Non-pigmented ciliary epithelial cell (primary cell): ENCODE results near the gene IL9.

Experiments
- DNase-seq: peaks from one replicate; pipeline ENCODE4 v3.0.0-alpha.2; 2010; ENCODE audit warnings: low read depth

Gene IL9

GRCh38 chr5:135895474-135896006 is at the start of gene IL9:
Gene IL9 (minus strand): TSS chr5:135895841. CDS start chr5:135895816, 25 bp downstream.
- no peak for DNase-seq

GRCh38 chr5:135944967-135945560 is 49.4 kb upstream of the IL9 start:
- DNase-seq = peak; percentile 67

- DNase-seq = no peak
Observed at GRCh38 chr5:135944564-135944963, 48.9 kb upstream of the IL9 start.

- DNase-seq = no peak
Observed at GRCh38 chr5:135942202-135942771, 46.6 kb upstream of the IL9 start.

- DNase-seq = no peak
Observed at GRCh38 chr5:135941711-135942110, 46.1 kb upstream of the IL9 start.

GRCh38 chr5:135937245-135937911 is 41.7 kb upstream of the IL9 start:
- DNase-seq = no peak

- DNase-seq = peak; percentile 8
Observed at GRCh38 chr5:135934939-135935338, 39.3 kb upstream of the IL9 start.

- no peak for DNase-seq
Observed at GRCh38 chr5:135930949-135931295, 35.3 kb upstream of the IL9 start.

GRCh38 chr5:135930029-135930948 is 34.6 kb upstream of the IL9 start:
- DNase-seq = no peak

GRCh38 chr5:135921388-135921787 is 25.7 kb upstream of the IL9 start:
- no peak for DNase-seq

- DNase-seq = no peak
Observed at GRCh38 chr5:135920199-135920598, 24.6 kb upstream of the IL9 start.

GRCh38 chr5:135916638-135917263 is 21.1 kb upstream of the IL9 start:
- no peak for DNase-seq

- DNase-seq = no peak
Observed at GRCh38 chr5:135915466-135916001, 19.9 kb upstream of the IL9 start.

- DNase-seq = no peak
Observed at GRCh38 chr5:135913713-135914626, 18.3 kb upstream of the IL9 start.

GRCh38 chr5:135905144-135905543 is 9.5 kb upstream of the IL9 start:
- DNase-seq = no peak

- no peak for DNase-seq
Observed at GRCh38 chr5:135901633-135902032, 6.0 kb upstream of the IL9 start.

- DNase-seq = no peak
Observed at GRCh38 chr5:135900276-135900675, 4.6 kb upstream of the IL9 start.

- no peak for DNase-seq
Observed at GRCh38 chr5:135898651-135899050, 3.0 kb upstream of the IL9 start.

- DNase-seq = no peak
Observed at GRCh38 chr5:135894789-135895188, 852 bp downstream of the IL9 start.

GRCh38 chr5:135894276-135894675 is 1.4 kb downstream of the IL9 start:
- DNase-seq = no peak

- no peak for DNase-seq
Observed at GRCh38 chr5:135891791-135892190, 3.9 kb downstream of the IL9 start.
